SK-N-MC (cell line): ENCODE data around the gene IRAK1.

Experiments
- EZH2 ChIP-seq: fragments of 200-600 bp; sonication (generic); IDR thresholded peaks from one replicate; pipeline ENCODE4 v1.6.1; 2017; ENCODE audit warnings: antibody characterized with exemption
- POLR2AphosphoS5 ChIP-seq: IDR thresholded peaks from 2 replicates; pipeline ENCODE4 v1.6.1; 2012; ENCODE audit warnings: mild to moderate bottlenecking, low read depth, low read length, borderline replicate concordance

DNA sequence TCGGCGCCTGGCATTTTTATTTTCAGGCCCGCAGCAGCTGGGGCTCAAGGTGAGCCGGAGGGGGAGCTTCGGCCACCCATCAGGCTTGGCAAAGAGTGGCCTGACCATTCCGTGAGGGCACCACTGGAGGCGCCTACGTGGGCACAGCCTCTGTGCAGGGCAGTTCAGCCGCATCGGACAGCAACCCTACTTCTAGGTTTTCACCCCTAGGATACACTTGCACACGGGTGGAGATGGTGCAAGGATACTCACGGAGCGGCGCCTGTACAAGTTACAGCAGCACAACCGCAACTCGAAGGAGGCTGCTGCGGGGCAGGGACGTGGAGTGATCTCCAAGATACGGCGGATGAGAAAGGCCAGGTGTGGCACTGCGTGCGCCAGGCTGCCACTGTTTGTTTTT is 58.9 kb downstream of the IRAK1 start:
- TF ChIP-seq EZH2 (no peak), POLR2AphosphoS5 (no peak)
